GM23248 (cell line): ENCODE results near the gene LGR6. TPM values are rescaled to one million over a fixed set of nuclear protein-coding genes. Genes with fewer than 3 reads are reported as not detected.

ENCODE experiments used
- DNase-seq: peaks from one replicate; pipeline ENCODE4 v3.0.0-alpha.2; 2015
- H2AFZ ChIP-seq: fragments of 200-600 bp; sonication (generic); 2 replicates; pipeline ENCODE4 v1.6.1; 2016; ENCODE audit warnings: antibody characterized with exemption
- H3F3A ChIP-seq: fragments of 200-600 bp; sonication (generic); 2 replicates; pipeline ENCODE4 v1.6.1; 2016; ENCODE audit warnings: mild to moderate bottlenecking, antibody characterized with exemption, mixed run types; ENCODE audit not compliant: insufficient read depth
- H3K27ac ChIP-seq: fragments of 200-600 bp; sonication (generic); 2 replicates; pipeline ENCODE4 v1.5.1; 2016; ENCODE audit warnings: mild to moderate bottlenecking
- H3K27me3 ChIP-seq: fragments of 200-600 bp; sonication (generic); replicated peaks from 2 replicates; pipeline ENCODE4 v1.6.1; 2016; ENCODE audit warnings: mild to moderate bottlenecking; ENCODE audit not compliant: insufficient read depth
- H3K36me3 ChIP-seq: fragments of 200-600 bp; sonication (generic); 2 replicates; pipeline ENCODE4 v1.6.1; 2016; ENCODE audit warnings: low read depth, mild to moderate bottlenecking
- H3K4me1 ChIP-seq: fragments of 200-600 bp; sonication (generic); 2 replicates; pipeline ENCODE4 v1.6.1; 2016; ENCODE audit warnings: mild to moderate bottlenecking; ENCODE audit not compliant: insufficient read depth
- H3K4me2 ChIP-seq: fragments of 200-600 bp; sonication (generic); one replicate; pipeline ENCODE4 v1.6.1; 2016; ENCODE audit warnings: mild to moderate bottlenecking; ENCODE audit not compliant: unreplicated experiment
- H3K4me3 ChIP-seq: fragments of 200-600 bp; sonication (generic); 2 replicates; pipeline ENCODE4 v1.5.1; 2016; ENCODE audit warnings: mild to moderate bottlenecking
- H3K79me2 ChIP-seq: fragments of 200-600 bp; sonication (generic); 2 replicates; pipeline ENCODE4 v1.6.1; 2016; ENCODE audit warnings: mild to moderate bottlenecking; ENCODE audit not compliant: insufficient read depth
- H3K9ac ChIP-seq: fragments of 200-600 bp; sonication (generic); 2 replicates; pipeline ENCODE4 v1.6.1; 2016; ENCODE audit warnings: mild to moderate bottlenecking
- H3K9me2 ChIP-seq: fragments of 200-600 bp; sonication (generic); 2 replicates; pipeline ENCODE4 v1.6.1; 2016; ENCODE audit warnings: mixed run types, mild to moderate bottlenecking, moderate library complexity; ENCODE audit not compliant: insufficient read depth
- H3K9me3 ChIP-seq: fragments of 200-600 bp; sonication (generic); one replicate; pipeline ENCODE4 v1.6.1; 2017; ENCODE audit warnings: low read depth
- H4K20me1 ChIP-seq: fragments of 200-600 bp; sonication (generic); 2 replicates; pipeline ENCODE4 v1.6.0; 2016; ENCODE audit not compliant: insufficient read depth
- EZH2 ChIP-seq: fragments of 200-600 bp; sonication (generic); IDR thresholded peaks from 2 replicates; pipeline ENCODE4 v1.6.1; 2018; ENCODE audit warnings: antibody characterized with exemption, mild to moderate bottlenecking; ENCODE audit not compliant: insufficient read depth, poor library complexity, severe bottlenecking
- EZH2phosphoT487 ChIP-seq: fragments of 200-600 bp; sonication (generic); IDR thresholded peaks from 2 replicates; pipeline ENCODE4 v1.6.1; 2018; ENCODE audit warnings: antibody characterized with exemption, moderate library complexity, mild to moderate bottlenecking, low read depth; ENCODE audit not compliant: insufficient read depth
- WGBS, 2 experiments: methylation state at CpG; one replicate each; pipeline ENCODE4 v1.1.6; 2015 to 2017; ENCODE audit warnings: low lambda C conversion rate in 2 of 2, low coverage in 1 of 2; ENCODE audit errors: missing lambda C conversion rate in 2 of 2; 5-methylcytosine and 5-hydroxymethylcytosine counted together
- in situ Hi-C: fragments of 300-500 bp; cut with MboI; formaldehyde crosslinking; loops from 2 replicates; pipeline ENCODE4 v1.15.0; 2020
- polyA plus RNA-seq: library from polyadenylated mRNA; unstranded; fragments of >200 nt; fragmentation: Nextera tagmentation; extraction: Ambion mirVana; gene quantifications from 2 replicates; pipeline ENCODE4 v1.2.1, GENCODE V29; 2016
- total RNA-seq: library from RNA; depleted of rRNA; stranded (reverse); fragments of >200 nt; shearing (Covaris generic); gene quantifications from 2 replicates; pipeline ENCODE4 v1.2.3, GENCODE V29; 2014

Gene LGR6
- total and polyA plus RNA-seq, 2 experiments from 2014 or later: not detected

- H3K4me1 ChIP-seq: peaks cover 55% of the 10 kb centered on the region
- in situ Hi-C loops: no loop called here
Measured at GRCh38 chr1:202283991-202284390, 90.4 kb downstream of the LGR6 start.

GRCh38 chr1:202285908-202286307, 92.3 kb downstream of the LGR6 start:
- H3K4me3 ChIP-seq: no peak overlapping the region
- H3K27me3 ChIP-seq: 0 out of 2 replicates have a peak, but pooled peaks cover 10% of the 10 kb centered on the region
- no peaks in the 10 kb centered on the region for H3K9me3 ChIP-seq
- DNase-seq: no peak
- H3K9ac ChIP-seq: no peak overlapping the region
- H4K20me1 ChIP-seq: no peaks in the 10 kb centered on the region
- H2AFZ ChIP-seq: no peak overlapping the region
- no peak overlapping the region for H3K4me2 ChIP-seq
- WGBS, 2 experiments: 93 to 94% methylated on average over 3 of the region's 3 CpGs
- no peaks in the 10 kb centered on the region for H3K36me3 ChIP-seq
- peaks cover 31% of the 10 kb centered on the region for H3F3A ChIP-seq
- in situ Hi-C loops: no loop called here
- H3K4me1 ChIP-seq: peaks cover 38% of the 10 kb centered on the region
- no peak overlapping the region for H3K27ac ChIP-seq
- no peaks in the 10 kb centered on the region for H3K79me2 ChIP-seq
- no peaks in the 10 kb centered on the region for H3K9me2 ChIP-seq
- TF ChIP-seq EZH2: no peak
- no peak for TF ChIP-seq EZH2phosphoT487

More at GRCh38 chr1:202283991-202284390, 90.4 kb downstream of the LGR6 start:
- Histone ChIP-seq H3F3A (peaks cover 38% of the 10 kb centered on the region), H3K4me2 (peak overlapping the region; percentile 39), H3K36me3 (no peaks in the 10 kb centered on the region), H3K9me3 (no peaks in the 10 kb centered on the region), H3K9me2 (no peaks in the 10 kb centered on the region), H3K4me3 (no peak overlapping the region), H4K20me1 (no peaks in the 10 kb centered on the region), H3K27ac (no peak overlapping the region), H3K79me2 (no peaks in the 10 kb centered on the region), H3K9ac (no peak overlapping the region), H2AFZ (no peak overlapping the region), H3K27me3 (no peaks in the 10 kb centered on the region)
- DNase-seq: peak; percentile 83
- TF ChIP-seq EZH2phosphoT487 (no peak), EZH2 (no peak)
- 39% methylated on average over 4 of the region's 4 CpGs for WGBS, 2 experiments

- WGBS, 2 experiments: 89 to 92% methylated on average over 6 of the region's 6 CpGs
- H3F3A ChIP-seq: peaks cover 27% of the 10 kb centered on the region
- H2AFZ ChIP-seq: no peak overlapping the region
- no peak for TF ChIP-seq EZH2phosphoT487
- no peak for TF ChIP-seq EZH2
- H3K36me3 ChIP-seq: no peaks in the 10 kb centered on the region
- H3K27me3 ChIP-seq: 0 out of 2 replicates have a peak, but pooled peaks cover 10% of the 10 kb centered on the region
- no peaks in the 10 kb centered on the region for H3K79me2 ChIP-seq
- no peaks in the 10 kb centered on the region for H3K9me3 ChIP-seq
- no peak overlapping the region for H3K4me3 ChIP-seq
- no peaks in the 10 kb centered on the region for H3K9me2 ChIP-seq
- no peak overlapping the region for H3K27ac ChIP-seq
- H3K4me1 ChIP-seq: peaks cover 30% of the 10 kb centered on the region
- no peaks in the 10 kb centered on the region for H4K20me1 ChIP-seq
- H3K4me2 ChIP-seq: no peak overlapping the region
- DNase-seq: no peak
- in situ Hi-C loops: no loop called here
- H3K9ac ChIP-seq: no peak overlapping the region
Measured at GRCh38 chr1:202286622-202287097, 93.1 kb downstream of the LGR6 start.

GRCh38 chr1:202287196-202287595, 93.6 kb downstream of the LGR6 start:
- DNase-seq: no peak
- WGBS, 2 experiments: 96 to 100% methylated on average over 1 of the region's 1 CpG
- Histone ChIP-seq H3K4me3 (no peak overlapping the region), H3K36me3 (no peaks in the 10 kb centered on the region), H3K27ac (no peak overlapping the region), H3K27me3 (0 out of 2 replicates have a peak, but pooled peaks cover 10% of the 10 kb centered on the region), H3K9me3 (no peaks in the 10 kb centered on the region), H3K9ac (no peak overlapping the region), H3K4me1 (peaks cover 26% of the 10 kb centered on the region), H3K9me2 (no peaks in the 10 kb centered on the region), H4K20me1 (no peaks in the 10 kb centered on the region), H2AFZ (no peak overlapping the region), H3K79me2 (no peaks in the 10 kb centered on the region), H3F3A (peaks cover 25% of the 10 kb centered on the region), H3K4me2 (no peak overlapping the region)
- no peak for TF ChIP-seq EZH2phosphoT487
- no peak for TF ChIP-seq EZH2
- in situ Hi-C loops: no loop called here
